Endothelial cell of umbilical vein (primary cell): ENCODE data around the gene MED26. TPM values are rescaled to one million over a fixed set of nuclear protein-coding genes. Genes with fewer than 3 reads are reported as not detected.

Experiments used
- BruUV-seq: library from RNA; stranded (reverse); fragments of 400-500 nt; replicated peaks from 2 replicates; lab custom pipeline; 2021; lab: Mats Ljungman, UMichigan
- CTCF ChIA-PET: fragments of 300-600, 350-600 bp; sonication (Branson Sonifier 250); formaldehyde crosslinking; loops from one replicate; lab custom pipeline; 2021; ENCODE audit warnings: antibody characterized with exemption, inconsistent platforms; lab: Charles Lee
- POLR2A ChIA-PET: fragments of 300-600, 350-600 bp; sonication (Branson Sonifier 250); formaldehyde crosslinking; loops from one replicate; lab custom pipeline; 2021; ENCODE audit warnings: antibody characterized with exemption, inconsistent platforms; lab: Charles Lee
- DNase-seq: peaks from one replicate; pipeline ENCODE4 v3.0.0-alpha.2; 2011; ENCODE audit warnings: low read depth, low spot score
- FAIRE-seq: peaks from 2 replicates; lab custom pipeline; 2011; peaks lifted over from hg19 to GRCh38; lab: Jason Lieb, UNC
- H2AFZ ChIP-seq: 2 replicates; pipeline ENCODE4 v1.6.0; 2012; ENCODE audit warnings: low read depth, low read length, control low read depth, inconsistent platforms
- H3K27ac ChIP-seq: 2 replicates; pipeline ENCODE4 v1.5.1; 2011; ENCODE audit warnings: low read depth, mild to moderate bottlenecking, control low read depth, low read length, moderate library complexity; ENCODE audit not compliant: insufficient read depth
- H3K27me3 ChIP-seq, 2 experiments: 2 replicates each; pipeline versions ENCODE4 v1.6.0 to v1.6.1; 2011; ENCODE audit warnings: low read length in 2 of 2, mixed read lengths in 1 of 2; ENCODE audit not compliant: control insufficient read depth in 2 of 2, insufficient read depth in 2 of 2
- H3K36me3 ChIP-seq, 2 experiments: 2 replicates in 1 of 2; 3 replicates in 1 of 2; pipeline ENCODE4 v1.5.1; 2011; ENCODE audit warnings: low read length in 2 of 2, mild to moderate bottlenecking in 1 of 2, moderate library complexity in 1 of 2; ENCODE audit not compliant: control insufficient read depth in 2 of 2, insufficient read depth in 2 of 2; ENCODE audit errors: extremely low read depth in 1 of 2
- H3K4me1 ChIP-seq: 3 replicates; pipeline ENCODE4 v1.5.1; 2011; ENCODE audit warnings: mild to moderate bottlenecking, low read length; ENCODE audit not compliant: control insufficient read depth, insufficient read depth; ENCODE audit errors: extremely low read depth
- H3K4me2 ChIP-seq: 2 replicates; pipeline ENCODE4 v1.6.1; 2011; ENCODE audit warnings: low read length, control low read depth, mixed read lengths; ENCODE audit not compliant: insufficient read depth
- H3K4me3 ChIP-seq, 3 experiments: fragments of 200-600 bp in 1 of 3; sonication (generic), shearing (Covaris generic) in 1 of 3; replicated peaks in 1 of 3; 2 replicates each; pipeline ENCODE4 v1.5.1; 2011 to 2016; ENCODE audit warnings: control low read depth in 3 of 3, low read length in 3 of 3, mild to moderate bottlenecking in 2 of 3, inconsistent platforms in 1 of 3, low read depth in 1 of 3, moderate library complexity in 1 of 3; ENCODE audit not compliant: insufficient read depth in 1 of 3
- H3K79me2 ChIP-seq: 2 replicates; pipeline ENCODE4 v1.6.0; 2012; ENCODE audit warnings: low read length, inconsistent platforms; ENCODE audit not compliant: control insufficient read depth, insufficient read depth
- H3K9ac ChIP-seq: replicated peaks from 2 replicates; pipeline ENCODE3; 2011; ENCODE audit warnings: low read length, control low read depth; ENCODE audit not compliant: insufficient read depth; ENCODE audit errors: extremely low read depth
- H3K9me1 ChIP-seq: replicated peaks from 3 replicates; pipeline ENCODE4 v1.6.0; 2011; ENCODE audit warnings: mild to moderate bottlenecking, low read length; ENCODE audit not compliant: control insufficient read depth, insufficient read depth; ENCODE audit errors: extremely low read depth
- H3K9me3 ChIP-seq: replicated peaks from 2 replicates; pipeline ENCODE4 v1.5.1; 2012; ENCODE audit warnings: low read length, inconsistent platforms; ENCODE audit not compliant: control insufficient read depth, insufficient read depth
- H4K20me1 ChIP-seq: replicated peaks from 2 replicates; pipeline ENCODE3; 2011; ENCODE audit warnings: mild to moderate bottlenecking, low read length; ENCODE audit not compliant: control insufficient read depth, insufficient read depth; ENCODE audit errors: extremely low read depth
- EZH2 ChIP-seq: IDR thresholded peaks from 2 replicates; pipeline ENCODE4 v1.6.1; 2012; ENCODE audit warnings: borderline replicate concordance, low read depth, mild to moderate bottlenecking, moderate library complexity, low read length, inconsistent platforms; ENCODE audit not compliant: severe bottlenecking
- FOS ChIP-seq: IDR thresholded peaks from 2 replicates; pipeline ENCODE4 v1.6.1; 2011; ENCODE audit warnings: mild to moderate bottlenecking, low read length, moderate library complexity, borderline replicate concordance; ENCODE audit not compliant: insufficient read depth
- GATA2 ChIP-seq: IDR thresholded peaks from 2 replicates; pipeline ENCODE4 v1.7.0; 2011; ENCODE audit warnings: low read depth, mild to moderate bottlenecking, moderate library complexity, mixed read lengths, low read length; ENCODE audit not compliant: insufficient read length, insufficient read depth
- JUN ChIP-seq: IDR thresholded peaks from 2 replicates; pipeline ENCODE4 v1.6.1; 2011; ENCODE audit warnings: borderline replicate concordance, low read depth; ENCODE audit not compliant: insufficient read length, insufficient read depth
- MYC ChIP-seq: IDR thresholded peaks from one replicate; pipeline ENCODE4 v1.6.1; 2011; ENCODE audit warnings: mild to moderate bottlenecking, low read depth, low read length
- POLR2A ChIP-seq: IDR thresholded peaks from 2 replicates; pipeline ENCODE4 v1.6.1; 2012; ENCODE audit warnings: low read depth, mild to moderate bottlenecking, control low read depth, low read length
- POLR2AphosphoS5 ChIP-seq: IDR thresholded peaks from 2 replicates; pipeline ENCODE4 v1.6.1; 2012; ENCODE audit warnings: low read depth, mild to moderate bottlenecking, control low read depth, low read length, moderate library complexity; ENCODE audit not compliant: insufficient read depth
- dilution Hi-C: fragments of 300-500 bp; cut with MboI; formaldehyde crosslinking; loops from one replicate; pipeline ENCODE4 v1.15.0; 2019; ENCODE audit warnings: low sequenced_read_pairs; ENCODE audit not compliant: extremely low pct_ligation_motif_present
- intact Hi-C: fragments of 100-400 bp; cut with micrococcal nuclease; formaldehyde crosslinking; loops from one replicate; pipeline ENCODE4 v1.10.0; 2022
- polyA plus RNA-seq, 4 experiments: library from polyadenylated mRNA; depleted of rRNA in 3 of 4; stranded (reverse) in 3 of 4; unstranded in 1 of 4; fragments of >200 nt; gene quantifications; 2 replicates each; pipeline versions ENCODE4 v1.2.1 to v1.2.3, GENCODE V29; 2011 to 2012; ENCODE audit warnings: missing spikeins in 1 of 4
- total RNA-seq: library from RNA; stranded (reverse); gene quantifications from 2 replicates; pipeline ENCODE4 v1.2.3, GENCODE V29; 2021
- TF ChIP-seq, protein P1 (sequence below), 2 donors: IDR thresholded peaks; 1 replicate in 1 of 2; 2 replicates in 1 of 2; pipeline ENCODE4 v1.5.1; 2011; ENCODE audit warnings: low read length in 2 of 2, mild to moderate bottlenecking in 2 of 2, moderate library complexity in 2 of 2, control low read depth in 1 of 2, inconsistent platforms in 1 of 2, low read depth in 1 of 2; ENCODE audit not compliant: insufficient read depth in 1 of 2; ENCODE audit errors: extremely low read depth in 1 of 2
- TF ChIP-seq, protein P2 (sequence below): IDR thresholded peaks from 2 replicates; pipeline ENCODE4 v1.6.1; 2011; ENCODE audit not compliant: insufficient read depth, insufficient read length

Gene MED26
- total and polyA plus RNA-seq, 2 donors (not counting 3 experiments of a cell fraction or from before 2014, with no cell fraction given) = 5.6 to 13.4 TPM

DNA sequence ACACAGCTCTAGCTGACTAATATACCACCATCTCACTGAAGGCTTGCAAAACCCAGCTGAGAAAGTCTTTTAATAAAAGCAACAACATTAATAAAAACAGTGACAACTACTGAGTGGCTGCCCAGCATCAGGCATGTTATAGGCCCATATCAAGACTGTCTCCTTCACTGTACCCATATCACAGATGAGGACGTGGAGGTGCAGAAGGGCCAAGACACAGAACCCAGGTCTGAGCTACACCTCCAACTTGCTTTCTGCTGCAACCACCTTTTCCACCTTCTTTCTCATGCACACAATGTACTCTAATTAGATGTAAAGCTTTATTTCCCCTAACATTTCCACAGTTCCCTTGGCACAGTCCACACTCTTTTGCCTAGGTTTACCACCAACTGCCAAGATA is 10.7 kb upstream of the MED26 start:
- CTCF ChIA-PET = interaction anchor here (0.7 to 1.1 kb wide), 3 partner anchors 9 to 114 kb away, joined by 3 to 5 read pairs (median 4); no protein-coding TSS in a partner anchor

More for the DNA sequence above, 10.7 kb upstream of the MED26 start:
- Histone ChIP-seq H2AFZ (no peak overlapping the region), H3K4me3 (no peak overlapping the region), H3K36me3 (peaks cover 4 to 16% of the 10 kb centered on the region in 2 experiments), H3K79me2 (peaks cover 22% of the 10 kb centered on the region), H3K9ac (no peak overlapping the region), H3K9me3 (no peaks in the 10 kb centered on the region), H3K27me3 (no peaks in the 10 kb centered on the region), H4K20me1 (peaks cover 2% of the 10 kb centered on the region), H3K4me1 (no peaks in the 10 kb centered on the region), H3K27ac (no peak overlapping the region), H3K9me1 (no peaks in the 10 kb centered on the region), H3K4me2 (no peak overlapping the region)
- POLR2A ChIA-PET = no interaction called here
- dilution Hi-C loops (no loop called here), intact Hi-C loops (no loop called here)
- DNase-seq (no peak), FAIRE-seq (no peak)
- BruUV-seq = no TSS peak
- TF ChIP-seq, protein P1, sequence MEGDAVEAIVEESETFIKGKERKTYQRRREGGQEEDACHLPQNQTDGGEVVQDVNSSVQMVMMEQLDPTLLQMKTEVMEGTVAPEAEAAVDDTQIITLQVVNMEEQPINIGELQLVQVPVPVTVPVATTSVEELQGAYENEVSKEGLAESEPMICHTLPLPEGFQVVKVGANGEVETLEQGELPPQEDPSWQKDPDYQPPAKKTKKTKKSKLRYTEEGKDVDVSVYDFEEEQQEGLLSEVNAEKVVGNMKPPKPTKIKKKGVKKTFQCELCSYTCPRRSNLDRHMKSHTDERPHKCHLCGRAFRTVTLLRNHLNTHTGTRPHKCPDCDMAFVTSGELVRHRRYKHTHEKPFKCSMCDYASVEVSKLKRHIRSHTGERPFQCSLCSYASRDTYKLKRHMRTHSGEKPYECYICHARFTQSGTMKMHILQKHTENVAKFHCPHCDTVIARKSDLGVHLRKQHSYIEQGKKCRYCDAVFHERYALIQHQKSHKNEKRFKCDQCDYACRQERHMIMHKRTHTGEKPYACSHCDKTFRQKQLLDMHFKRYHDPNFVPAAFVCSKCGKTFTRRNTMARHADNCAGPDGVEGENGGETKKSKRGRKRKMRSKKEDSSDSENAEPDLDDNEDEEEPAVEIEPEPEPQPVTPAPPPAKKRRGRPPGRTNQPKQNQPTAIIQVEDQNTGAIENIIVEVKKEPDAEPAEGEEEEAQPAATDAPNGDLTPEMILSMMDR (IDR thresholded peaks at IDR 0.05; ENCODE audit: extremely low read depth in 1 of 2, insufficient read depth in 1 of 2, low read depth in 1 of 2, low read length in 2 of 2) = no peak
- TF ChIP-seq GATA2 (no peak), JUN (no peak), EZH2 (no peak), FOS (no peak), POLR2AphosphoS5 (no peak), MYC (no peak), POLR2A (no peak)
- TF ChIP-seq, protein P2, sequence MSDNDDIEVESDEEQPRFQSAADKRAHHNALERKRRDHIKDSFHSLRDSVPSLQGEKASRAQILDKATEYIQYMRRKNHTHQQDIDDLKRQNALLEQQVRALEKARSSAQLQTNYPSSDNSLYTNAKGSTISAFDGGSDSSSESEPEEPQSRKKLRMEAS = no peak
